Stimulated activated CD4-positive, alpha-beta T cell treated with anti-CD3 and anti-CD28 coated beads, Interleukin-1b, Interleukin-23, amount 100 ng/mL, for 48 hours (primary cell): ENCODE measurements around the gene CHMP2A.
A peak's percentile ranks its signal among the peaks of the same experiment; 100 is the strongest.
"Not testable (repeated sequence)": the region's sequence is repeated elsewhere in the genome, so short reads cannot be mapped to it uniquely, and the experiment has no call there.

Source experiments
- DNase-seq: peaks from one replicate; pipeline ENCODE4 v3.0.0-alpha.2; 2020

Gene CHMP2A

GRCh38 chr19:58553799-58554493, 959 bp downstream of the CHMP2A start:
- no peak for DNase-seq

DNA sequence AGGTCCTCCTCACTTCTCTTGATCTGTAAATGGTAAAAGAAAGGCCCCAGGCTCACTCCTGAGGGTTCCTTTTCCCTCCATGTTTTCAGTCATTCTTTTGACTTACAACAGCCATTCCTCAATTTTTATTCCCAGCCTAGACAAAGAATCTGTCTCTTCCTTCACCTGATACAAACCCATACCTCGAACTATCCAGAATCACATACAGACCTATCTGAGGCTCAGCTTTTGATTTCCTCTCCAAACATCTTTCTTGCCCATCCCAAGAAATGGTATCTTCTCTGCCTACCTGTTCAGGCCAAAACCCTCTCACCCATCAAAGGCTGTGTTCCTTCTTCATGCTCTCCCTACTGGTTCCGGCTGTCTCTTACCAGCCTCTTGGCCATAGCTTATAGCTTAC, 2.2 kb downstream of the CHMP2A start:
- no peak for DNase-seq

GRCh38 chr19:58551577-58552471, 3.1 kb downstream of the CHMP2A start:
- no peak for DNase-seq

DNA sequence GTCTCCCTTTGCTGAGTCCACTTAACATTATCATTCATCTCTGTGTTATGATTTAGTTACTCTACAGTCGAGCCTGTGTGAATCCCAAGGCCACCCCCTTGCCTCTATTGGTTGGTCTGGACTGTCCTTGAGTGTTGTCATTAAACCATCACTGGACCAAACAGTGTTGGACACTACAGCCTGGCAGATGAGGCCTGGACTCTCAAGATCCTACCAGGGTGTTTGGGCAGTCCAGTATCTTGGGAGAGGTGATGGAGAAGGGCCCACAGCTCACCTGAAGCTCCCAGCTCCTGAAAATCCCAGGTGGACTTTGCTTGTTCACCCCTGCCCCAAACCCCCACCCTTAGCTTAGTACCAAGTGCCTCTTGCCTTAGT, 3.8 kb downstream of the CHMP2A start:
- DNase-seq = no peak

DNA sequence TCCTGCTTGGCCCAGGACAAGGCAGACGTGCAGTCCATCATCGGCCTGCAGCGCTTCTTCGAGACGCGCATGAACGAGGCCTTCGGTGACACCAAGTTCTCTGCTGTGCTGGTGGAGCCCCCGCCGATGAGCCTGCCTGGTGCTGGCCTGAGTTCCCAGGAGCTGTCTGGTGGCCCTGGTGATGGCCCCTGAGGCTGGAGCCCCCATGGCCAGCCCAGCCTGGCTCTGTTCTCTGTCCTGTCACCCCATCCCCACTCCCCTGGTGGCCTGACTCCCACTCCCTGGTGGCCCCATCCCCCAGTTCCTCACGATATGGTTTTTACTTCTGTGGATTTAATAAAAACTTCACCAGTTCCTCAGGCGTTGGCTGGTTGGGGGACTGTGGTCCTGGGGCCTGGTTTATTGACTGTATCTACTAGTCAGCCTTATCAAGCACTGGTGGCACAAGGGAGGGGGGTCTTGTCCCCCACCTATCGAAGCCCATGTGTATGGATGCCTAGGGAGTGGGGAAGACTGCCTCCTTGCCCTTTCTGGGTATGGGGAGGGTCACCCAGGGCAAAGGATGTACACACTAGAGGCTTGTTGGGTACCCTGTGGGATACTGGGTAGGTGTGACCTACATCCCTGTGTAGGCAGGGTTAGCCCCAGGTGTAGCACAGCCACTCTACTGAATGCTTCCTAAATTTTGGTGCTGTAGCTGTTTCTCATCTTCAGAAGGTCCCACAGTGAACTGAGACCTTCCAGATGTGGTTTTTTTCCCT, 4.4 kb downstream of the CHMP2A start:
- DNase-seq = no peak

GRCh38 chr19:58549664-58550361, 5.1 kb downstream of the CHMP2A start:
- no peak for DNase-seq

- no peak for DNase-seq
These were observed 5.8 kb downstream of the CHMP2A start for GRCh38 chr19:58548859-58549663.

DNA sequence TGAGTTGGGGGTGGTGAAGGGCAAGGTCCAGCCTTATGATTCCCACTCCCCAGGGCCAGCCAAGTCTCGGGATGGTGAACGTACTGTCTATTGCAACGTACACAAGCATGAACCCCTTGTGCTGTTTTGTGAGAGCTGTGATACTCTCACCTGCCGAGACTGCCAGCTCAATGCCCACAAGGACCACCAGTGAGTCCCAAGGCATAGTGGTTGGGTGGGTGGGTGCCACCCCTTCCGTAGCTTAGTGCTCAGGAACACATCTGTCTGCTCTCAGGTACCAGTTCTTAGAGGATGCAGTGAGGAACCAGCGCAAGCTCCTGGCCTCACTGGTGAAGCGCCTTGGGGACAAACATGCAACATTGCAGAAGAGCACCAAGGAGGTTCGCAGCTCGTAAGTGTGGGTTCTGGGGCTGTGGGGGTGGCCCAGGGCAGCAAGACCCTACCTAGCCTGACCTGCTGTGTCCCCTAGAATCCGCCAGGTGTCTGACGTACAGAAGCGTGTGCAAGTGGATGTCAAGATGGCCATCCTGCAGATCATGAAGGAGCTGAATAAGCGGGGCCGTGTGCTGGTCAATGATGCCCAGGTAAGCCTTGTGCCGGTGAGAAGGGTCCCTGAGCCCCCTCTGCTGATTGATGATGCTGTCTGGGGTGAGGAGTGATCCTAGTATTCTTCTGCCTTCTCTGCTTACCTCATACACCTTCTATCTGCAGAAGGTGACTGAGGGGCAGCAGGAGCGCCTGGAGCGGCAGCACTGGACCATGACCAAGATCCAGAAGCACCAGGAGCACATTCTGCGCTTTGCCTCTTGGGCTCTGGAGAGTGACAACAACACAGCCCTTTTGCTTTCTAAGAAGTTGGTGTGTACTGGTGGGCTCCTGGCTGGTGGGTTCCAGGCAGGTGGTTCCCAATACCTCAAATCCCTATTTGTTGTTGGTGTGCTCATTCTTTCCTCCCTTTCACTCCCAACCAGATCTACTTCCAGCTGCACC, 7.3 kb downstream of the CHMP2A start:
- no peak for DNase-seq

- DNase-seq = no peak
These were observed 8.8 kb downstream of the CHMP2A start for GRCh38 chr19:58546019-58546530.

DNA sequence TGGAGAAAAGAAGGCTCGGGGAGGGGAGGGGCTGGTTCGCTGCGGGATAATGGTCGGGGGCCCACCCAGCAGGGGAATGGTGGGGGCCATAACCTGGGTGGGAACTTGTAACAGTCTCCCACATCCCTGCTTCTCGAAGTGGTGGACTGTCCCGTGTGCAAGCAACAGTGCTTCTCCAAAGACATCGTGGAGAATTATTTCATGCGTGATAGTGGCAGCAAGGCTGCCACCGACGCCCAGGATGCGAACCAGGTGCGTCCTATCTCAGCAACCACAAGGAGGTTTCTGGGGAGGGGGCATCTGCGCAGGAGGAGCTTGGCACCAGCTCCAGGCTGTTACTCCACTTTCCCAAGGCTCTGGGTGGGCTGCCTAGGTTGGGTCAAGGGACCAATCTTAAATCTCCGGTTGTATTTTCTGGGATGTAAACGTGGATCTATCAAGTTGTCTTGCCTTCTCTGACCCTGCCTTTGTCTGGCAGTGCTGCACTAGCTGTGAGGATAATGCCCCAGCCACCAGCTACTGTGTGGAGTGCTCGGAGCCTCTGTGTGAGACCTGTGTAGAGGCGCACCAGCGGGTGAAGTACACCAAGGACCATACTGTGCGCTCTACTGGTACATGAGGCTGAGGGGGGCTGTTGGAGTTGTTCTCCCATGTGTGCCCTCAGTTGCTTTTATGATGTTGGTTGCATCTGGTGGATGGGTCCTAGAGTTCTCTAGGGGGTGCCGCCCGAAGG, 9.5 kb downstream of the CHMP2A start:
- no peak for DNase-seq

GRCh38 chr19:58544591-58545285, 10.2 kb downstream of the CHMP2A start:
- DNase-seq = peak; percentile 71

DNA sequence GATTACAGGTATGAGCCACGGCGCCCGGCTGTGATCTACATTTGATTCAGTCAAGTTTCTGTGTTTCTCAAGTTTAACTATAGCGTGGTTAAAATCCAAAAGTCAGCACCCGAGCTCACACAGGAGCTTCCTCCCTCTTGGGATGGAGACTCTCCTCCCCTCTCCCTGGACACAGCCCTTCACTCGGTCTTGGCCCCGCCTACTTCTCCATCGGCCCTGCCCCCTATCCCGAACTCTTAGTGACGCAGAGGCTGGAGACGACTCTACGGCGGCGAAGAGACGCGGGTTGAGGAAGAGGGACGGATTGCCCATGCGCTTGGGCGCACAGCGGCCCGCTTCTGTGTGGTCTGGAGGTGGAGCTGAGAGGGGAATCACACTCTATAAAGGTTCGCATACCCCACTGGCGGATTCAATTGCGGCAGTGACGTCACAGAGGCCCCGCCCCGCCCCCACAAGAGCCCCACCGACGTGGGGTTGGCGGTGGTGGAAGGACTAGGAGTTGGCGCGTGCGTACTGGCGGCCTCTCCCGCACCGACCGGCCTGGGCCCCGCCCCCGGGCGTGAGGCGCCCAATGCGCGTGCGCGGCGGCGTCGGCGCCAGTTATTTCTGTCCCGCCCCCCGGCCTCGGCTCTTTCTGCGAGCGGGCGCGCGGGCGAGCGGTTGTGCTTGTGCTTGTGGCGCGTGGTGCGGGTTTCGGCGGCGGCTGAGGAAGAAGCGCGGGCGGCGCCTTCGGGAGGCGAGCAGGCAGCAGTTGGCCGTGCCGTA, 10.9 kb downstream of the CHMP2A start, which contains the start of gene TRIM28:
TRIM28 (plus strand) TSS at position 239 of the 765 bp plus-strand sequence. CDS start 694 bp downstream, outside the sequence.
- DNase-seq = peak; percentile 100

GRCh38 chr19:58542641-58543372, 12.1 kb downstream of the CHMP2A start:
- DNase-seq = not testable (repeated sequence)

GRCh38 chr19:58539169-58539559, 15.7 kb downstream of the CHMP2A start:
- not testable (repeated sequence) for DNase-seq

DNA sequence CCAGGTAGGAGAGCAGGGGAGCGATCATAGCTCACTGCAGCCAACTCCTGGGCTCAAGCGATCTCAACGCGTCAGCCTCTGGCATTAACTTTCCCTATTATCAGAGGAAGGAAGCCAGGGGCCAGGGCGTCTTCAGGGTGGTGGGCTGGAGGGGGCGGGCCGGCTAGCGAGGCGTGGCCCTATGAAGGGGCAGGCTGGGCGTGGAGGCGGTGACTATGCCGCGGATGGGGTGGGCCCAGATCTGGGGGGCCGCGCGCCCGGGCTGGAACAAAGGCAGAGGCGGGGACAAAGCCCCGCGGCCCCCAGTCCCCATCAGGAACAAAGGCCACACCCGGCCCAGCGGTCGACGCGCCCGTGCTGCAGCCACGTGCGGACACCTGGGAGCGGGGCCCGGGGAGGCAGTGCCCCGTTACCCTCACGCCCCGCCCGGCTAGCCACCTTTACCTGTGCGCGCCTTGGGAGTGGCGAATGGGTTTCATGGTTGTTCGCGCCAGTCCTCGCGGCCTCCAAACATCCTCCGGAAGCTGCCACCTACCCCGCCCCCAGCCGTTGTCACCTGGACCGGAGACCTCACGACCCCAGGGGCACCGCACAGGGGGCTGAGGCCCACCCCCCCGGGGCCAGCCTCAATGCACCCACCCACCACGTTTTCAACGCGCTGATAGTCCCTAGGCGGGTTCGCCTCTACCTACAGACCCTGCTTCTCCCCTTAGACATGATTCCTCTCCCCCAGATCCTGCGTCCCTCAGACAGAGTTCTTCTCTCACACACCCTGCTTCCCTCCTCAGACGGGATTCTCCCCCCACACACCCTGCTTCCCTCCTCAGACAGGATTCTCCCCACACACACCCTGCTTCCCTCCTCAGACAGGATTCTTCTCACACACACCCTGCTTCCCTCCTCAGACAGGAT, 16.4 kb downstream of the CHMP2A start:
- DNase-seq = peak; percentile 48
